ACC112 (cell line): ENCODE measurements around the gene NCOA1.
"Not testable (repeated sequence)": the region's sequence is repeated elsewhere in the genome, so short reads cannot be mapped to it uniquely, and the experiment has no call there.

Source experiments
- H2AFZ ChIP-seq: fragments of 200-600 bp; sonication (generic); one replicate; pipeline ENCODE4 v1.6.0; 2017; ENCODE audit warnings: antibody characterized with exemption, low read length; ENCODE audit not compliant: unreplicated experiment
- H3K27ac ChIP-seq: fragments of 200-600 bp; sonication (generic); 2 replicates; pipeline ENCODE4 v1.5.1; 2014; ENCODE audit warnings: low read depth, mild to moderate bottlenecking, antibody characterized with exemption, low read length, moderate library complexity
- H3K27me3 ChIP-seq: fragments of 200-600 bp; sonication (generic); 2 replicates; pipeline ENCODE4 v1.6.1; 2014; ENCODE audit warnings: mild to moderate bottlenecking, antibody characterized with exemption, low read length, moderate library complexity, mixed read lengths; ENCODE audit not compliant: insufficient read depth
- H3K36me3 ChIP-seq: fragments of 200-600 bp; sonication (generic); 2 replicates; pipeline ENCODE4 v1.6.1; 2016; ENCODE audit warnings: mild to moderate bottlenecking, antibody characterized with exemption, low read length, moderate library complexity, mixed read lengths; ENCODE audit not compliant: insufficient read depth
- H3K4me1 ChIP-seq: fragments of 200-600 bp; sonication (generic); one replicate; pipeline ENCODE4 v1.6.1; 2016; ENCODE audit warnings: low read length, mixed read lengths; ENCODE audit not compliant: insufficient read depth, unreplicated experiment, control insufficient read depth
- H3K4me3 ChIP-seq: fragments of 200-600 bp; sonication (generic); 2 replicates; pipeline ENCODE4 v1.5.1; 2014; ENCODE audit warnings: mild to moderate bottlenecking, low read depth, low read length
- H3K79me2 ChIP-seq: fragments of 200-600 bp; sonication (generic); one replicate; pipeline ENCODE4 v1.6.0; 2016; ENCODE audit warnings: low read length; ENCODE audit not compliant: control insufficient read depth, unreplicated experiment, insufficient read depth

The NCOA1 gene

GRCh38 chr2:24552836-24553235, 61.8 kb downstream of the NCOA1 start:
- Histone ChIP-seq H2AFZ (no peak overlapping the region), H3K27me3 (no peaks in the 10 kb centered on the region), H3K79me2 (no peaks in the 10 kb centered on the region), H3K27ac (no peak overlapping the region), H3K36me3 (peaks cover 4% of the 10 kb centered on the region; the same call in 1 of the 2 replicates), H3K4me1 (no peaks in the 10 kb centered on the region), H3K4me3 (no peak overlapping the region)

GRCh38 chr2:24558781-24559472, 67.9 kb downstream of the NCOA1 start:
- Histone ChIP-seq H3K36me3 (peaks cover 4% of the 10 kb centered on the region; the same call in 1 of the 2 replicates), H3K27ac (no peak overlapping the region), H3K4me3 (no peak overlapping the region), H3K27me3 (no peaks in the 10 kb centered on the region), H3K4me1 (no peaks in the 10 kb centered on the region), H3K79me2 (no peaks in the 10 kb centered on the region), H2AFZ (no peak overlapping the region)

DNA sequence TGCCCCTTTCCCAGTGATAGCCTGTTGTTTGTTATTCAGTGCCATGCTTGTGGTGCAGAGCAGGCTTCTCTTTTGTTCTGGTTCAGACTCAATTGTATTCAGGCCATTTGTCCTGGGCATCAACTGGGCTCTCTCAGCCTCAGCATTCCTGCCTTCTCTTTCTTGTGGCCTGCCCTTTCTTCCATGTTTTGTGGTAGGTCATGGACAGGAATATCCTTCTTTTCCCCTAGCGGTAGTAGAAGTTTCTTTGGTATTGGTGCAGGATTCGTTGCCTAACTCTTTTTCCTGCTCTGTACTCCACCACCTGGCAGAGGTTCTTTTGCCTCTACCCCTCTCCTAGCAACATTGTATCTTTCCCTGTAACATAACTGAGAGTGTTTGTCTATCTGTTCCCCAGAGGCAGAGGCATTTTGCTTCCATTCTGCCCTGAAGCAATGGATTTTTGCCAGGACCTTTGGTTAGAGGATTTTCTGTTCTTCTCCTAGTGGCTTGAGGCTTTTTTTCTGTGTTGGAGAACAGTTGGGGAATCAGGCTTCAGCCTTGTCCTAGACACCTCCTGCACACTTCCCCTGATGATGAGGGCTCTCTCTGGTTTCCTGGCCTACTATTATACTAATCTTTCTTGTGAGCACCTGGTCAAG, 68.5 kb downstream of the NCOA1 start:
- H3K27me3 ChIP-seq = no peaks in the 10 kb centered on the region
- H2AFZ ChIP-seq = no peak overlapping the region
- H3K4me3 ChIP-seq = no peak overlapping the region
- no peaks in the 10 kb centered on the region for H3K4me1 ChIP-seq
- no peaks in the 10 kb centered on the region for H3K79me2 ChIP-seq
- H3K36me3 ChIP-seq = peaks cover 2% of the 10 kb centered on the region; the same call in 1 of the 2 replicates
- H3K27ac ChIP-seq = no peak overlapping the region

DNA sequence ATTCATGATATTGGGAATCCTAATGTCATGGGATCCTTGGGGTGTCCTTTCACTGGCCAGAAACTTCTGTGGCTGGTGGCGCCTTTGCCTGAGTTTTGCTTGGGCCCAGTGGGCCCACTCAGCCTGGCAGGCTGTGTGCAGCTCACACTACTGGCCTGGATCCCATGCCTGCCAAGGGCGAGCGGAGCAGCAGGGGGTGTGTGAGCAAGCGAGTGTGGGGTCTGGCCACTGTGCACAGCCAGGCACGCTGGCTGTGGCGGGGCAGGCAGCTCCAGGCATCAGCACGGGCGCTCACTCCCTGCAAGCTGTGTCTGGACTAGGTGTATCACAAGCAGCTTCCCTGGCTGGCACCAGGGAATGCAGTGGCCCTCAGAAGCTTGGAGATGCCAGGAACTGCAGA, 74.5 kb downstream of the NCOA1 start:
- no peaks in the 10 kb centered on the region for H3K4me1 ChIP-seq
- H3K79me2 ChIP-seq = no peaks in the 10 kb centered on the region
- no peaks in the 10 kb centered on the region for H3K27me3 ChIP-seq
- H2AFZ ChIP-seq = no peak overlapping the region
- no peak overlapping the region for H3K4me3 ChIP-seq
- H3K36me3 ChIP-seq = 0 out of 2 replicates have a peak, but pooled peaks cover 4% of the 10 kb centered on the region
- no peak overlapping the region for H3K27ac ChIP-seq

DNA sequence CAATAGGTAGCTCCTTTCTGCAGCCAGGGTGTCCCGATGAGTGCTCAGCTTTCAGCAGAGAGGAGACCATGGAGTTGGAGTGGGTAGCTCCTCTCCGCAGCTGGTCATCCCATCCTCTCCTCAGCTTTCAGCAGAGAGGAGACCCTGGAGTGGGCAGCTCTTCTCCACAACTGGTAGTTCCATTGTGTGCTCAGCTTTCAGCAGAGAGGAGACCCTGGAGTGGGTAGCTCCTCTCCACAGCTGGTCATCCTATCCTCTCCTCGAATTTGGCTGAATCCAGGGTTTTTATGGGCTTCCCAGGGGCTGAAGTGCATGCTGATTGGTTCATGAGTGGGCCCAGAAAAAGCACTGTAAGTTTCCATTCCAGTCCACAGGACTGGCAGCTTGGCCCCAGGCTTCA, 75.2 kb downstream of the NCOA1 start:
- Histone ChIP-seq H3K27me3 (no peaks in the 10 kb centered on the region), H3K4me1 (no peaks in the 10 kb centered on the region)

DNA sequence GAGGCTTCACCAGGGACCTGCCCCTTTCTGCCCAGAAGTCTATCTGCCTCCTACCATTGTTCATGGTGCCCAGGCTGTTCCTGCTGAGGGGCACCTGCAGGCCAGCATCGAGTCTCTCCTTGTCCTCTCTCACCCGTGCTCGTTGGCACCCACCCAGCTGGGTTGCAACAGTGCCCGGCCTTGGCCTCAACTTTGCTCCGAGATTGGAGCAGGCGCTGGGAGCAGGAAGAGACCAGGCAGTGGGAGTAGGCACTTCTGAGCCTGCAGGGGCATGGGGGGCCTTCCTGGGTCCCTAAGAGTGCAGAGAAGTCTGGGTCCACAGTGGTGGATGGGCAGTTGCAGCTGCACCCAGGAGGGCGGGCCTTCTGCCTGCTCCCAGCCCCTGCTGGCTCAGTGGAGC, 75.6 kb downstream of the NCOA1 start:
- no peak overlapping the region for H3K4me3 ChIP-seq
- no peak overlapping the region for H3K27ac ChIP-seq
- H2AFZ ChIP-seq = no peak overlapping the region
- 0 out of 2 replicates have a peak, but pooled peaks cover 4% of the 10 kb centered on the region for H3K36me3 ChIP-seq
- no peaks in the 10 kb centered on the region for H3K4me1 ChIP-seq
- no peaks in the 10 kb centered on the region for H3K27me3 ChIP-seq
- no peaks in the 10 kb centered on the region for H3K79me2 ChIP-seq

More for the DNA sequence above, 75.2 kb downstream of the NCOA1 start:
- H3K36me3 ChIP-seq = 0 out of 2 replicates have a peak, but pooled peaks cover 4% of the 10 kb centered on the region
- no peak overlapping the region for H3K27ac ChIP-seq
- no peaks in the 10 kb centered on the region for H3K79me2 ChIP-seq
- no peak overlapping the region for H2AFZ ChIP-seq
- H3K4me3 ChIP-seq = no peak overlapping the region

- Histone ChIP-seq H3K4me3 (no peak overlapping the region), H3K27me3 (no peaks in the 10 kb centered on the region), H3K27ac (no peak overlapping the region), H3K4me1 (no peaks in the 10 kb centered on the region), H3K79me2 (no peaks in the 10 kb centered on the region), H3K36me3 (0 out of 2 replicates have a peak, but pooled peaks cover 4% of the 10 kb centered on the region), H2AFZ (no peak overlapping the region)
Observed at GRCh38 chr2:24568551-24568950, 77.5 kb downstream of the NCOA1 start.

DNA sequence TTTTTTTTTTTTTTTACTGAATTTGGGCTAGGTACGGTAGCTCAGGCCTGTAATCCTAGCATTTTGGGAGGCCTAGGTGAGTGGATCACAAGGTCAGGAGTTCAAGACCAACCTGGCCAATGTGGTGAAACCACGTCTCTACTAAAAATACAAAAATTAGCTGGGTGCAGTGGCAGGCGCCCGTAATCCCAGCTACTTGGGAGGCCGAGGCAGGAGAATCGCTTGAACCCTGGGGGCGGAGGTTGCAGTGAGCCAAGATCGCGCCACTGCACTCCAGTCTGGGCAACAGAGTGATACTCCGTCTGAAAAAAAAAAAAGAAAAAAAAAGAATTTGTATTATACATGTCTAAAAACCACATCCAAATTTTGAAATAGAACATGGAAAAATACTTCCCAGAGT, 78.5 kb downstream of the NCOA1 start:
- not testable (repeated sequence) for H3K4me3 ChIP-seq, H3K27ac ChIP-seq, H3K4me1 ChIP-seq, H3K36me3 ChIP-seq, H2AFZ ChIP-seq, H3K79me2 ChIP-seq, H3K27me3 ChIP-seq

DNA sequence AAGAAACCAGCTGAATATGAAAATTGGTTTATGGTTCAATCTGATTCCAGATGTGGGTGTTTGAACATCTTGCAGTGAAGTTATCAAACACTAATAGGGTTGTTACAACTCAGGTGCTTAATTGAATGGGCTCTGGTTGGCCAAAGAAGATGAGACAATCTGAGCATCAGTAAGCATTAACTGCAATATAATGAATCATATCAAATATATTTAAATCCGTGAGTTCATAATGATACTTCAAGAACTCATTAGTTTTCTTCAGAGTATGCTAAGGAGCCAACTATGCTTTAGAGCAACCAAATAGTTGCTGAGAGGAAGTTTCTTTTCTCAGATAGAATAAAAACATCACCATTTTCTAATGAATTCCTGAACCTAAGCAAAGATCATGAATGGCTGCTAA, 79.2 kb downstream of the NCOA1 start:
- no peaks in the 10 kb centered on the region for H3K4me1 ChIP-seq
- no peak overlapping the region for H2AFZ ChIP-seq
- no peaks in the 10 kb centered on the region for H3K27me3 ChIP-seq
- H3K4me3 ChIP-seq = no peak overlapping the region
- H3K36me3 ChIP-seq = 0 out of 2 replicates have a peak, but pooled peaks cover 4% of the 10 kb centered on the region
- no peak overlapping the region for H3K27ac ChIP-seq
- H3K79me2 ChIP-seq = no peaks in the 10 kb centered on the region

GRCh38 chr2:24571828-24572442, 80.9 kb downstream of the NCOA1 start:
- Histone ChIP-seq H3K27me3 (no peaks in the 10 kb centered on the region), H3K36me3 (no peaks in the 10 kb centered on the region), H3K27ac (no peak overlapping the region), H3K4me3 (no peak overlapping the region), H3K4me1 (no peaks in the 10 kb centered on the region), H3K79me2 (no peaks in the 10 kb centered on the region), H2AFZ (no peak overlapping the region)

- H3K27me3 ChIP-seq = no peaks in the 10 kb centered on the region
- H3K4me1 ChIP-seq = no peaks in the 10 kb centered on the region
- no peaks in the 10 kb centered on the region for H3K79me2 ChIP-seq
- no peak overlapping the region for H3K4me3 ChIP-seq
- H3K36me3 ChIP-seq = no peaks in the 10 kb centered on the region
- H2AFZ ChIP-seq = no peak overlapping the region
- H3K27ac ChIP-seq = no peak overlapping the region
Observed at GRCh38 chr2:24576146-24576545, 85.1 kb downstream of the NCOA1 start.
